Tibial artery (tissue), 4 donors: ENCODE data around the gene MYO6.

Source experiments
- DNase-seq, 2 donors: peaks; one replicate each; pipeline ENCODE4 v3.0.0-alpha.2; 2019
- H3K27ac ChIP-seq, 2 donors: fragments of 200-600 bp; sonication (generic) in 1 of 2; 1 replicate in 1 of 2; 2 replicates in 1 of 2; pipeline ENCODE4 v1.5.1; 2018 to 2019; ENCODE audit warnings: mild to moderate bottlenecking in 1 of 2
- H3K27me3 ChIP-seq, 2 donors: fragments of 200-600 bp; sonication (generic) in 1 of 2; one replicate each; pipeline versions ENCODE4 v1.5.1 to v1.6.0; 2016 to 2019
- H3K36me3 ChIP-seq, 3 donors: fragments of 200-600 bp; sonication (generic) in 2 of 3; one replicate each; pipeline ENCODE4 v1.5.1; 2016 to 2019; ENCODE audit warnings: mild to moderate bottlenecking in 2 of 3
- H3K4me1 ChIP-seq, 4 donors: fragments of 200-600 bp; sonication (generic) in 2 of 4; 1 replicate in 3 of 4; 2 replicates in 1 of 4; pipeline ENCODE4 v1.5.1; 2016 to 2019
- H3K4me3 ChIP-seq, 2 donors: fragments of 200-600 bp; sonication (generic) in 1 of 2; 1 replicate in 1 of 2; 2 replicates in 1 of 2; pipeline ENCODE4 v1.5.1; 2018 to 2019; ENCODE audit warnings: mild to moderate bottlenecking in 2 of 2
- H3K9me3 ChIP-seq, 3 donors: fragments of 200-600 bp; sonication (generic) in 1 of 3; one replicate each; pipeline ENCODE4 v1.5.1; 2016 to 2019
- CTCF ChIP-seq, 2 experiments: fragments of 200-600 bp in 1 of 2; fragments of 450-650 bp in 1 of 2; IDR thresholded peaks; one replicate each; pipeline ENCODE4 v1.5.1; 2017 to 2019; ENCODE audit warnings: antibody characterized with exemption in 2 of 2, mild to moderate bottlenecking in 1 of 2, moderate library complexity in 1 of 2
- intact Hi-C: fragments of 100-400 bp; cut with DNase I; formaldehyde crosslinking; loops from one replicate; pipeline ENCODE4 v1.15.0; 2023; ENCODE audit warnings: low total_unique reads

Gene MYO6

GRCh38 chr6:75770844-75771243 lies 21.8 kb downstream of the MYO6 start:
- H3K36me3 ChIP-seq: no peaks in the 10 kb centered on the region
- TF ChIP-seq CTCF (IDR thresholded peaks at IDR 0.05): no peak
- no peaks in the 10 kb centered on the region for H3K27me3 ChIP-seq
- H3K27ac ChIP-seq: no peak overlapping the region
- no peak for DNase-seq
- no peaks in the 10 kb centered on the region for H3K9me3 ChIP-seq
- H3K4me1 ChIP-seq: peaks cover 0 to 4% (median 0%) of the 10 kb centered on the region in 4 donors
- H3K4me3 ChIP-seq: no peak overlapping the region
- intact Hi-C loops: no loop called here

DNA sequence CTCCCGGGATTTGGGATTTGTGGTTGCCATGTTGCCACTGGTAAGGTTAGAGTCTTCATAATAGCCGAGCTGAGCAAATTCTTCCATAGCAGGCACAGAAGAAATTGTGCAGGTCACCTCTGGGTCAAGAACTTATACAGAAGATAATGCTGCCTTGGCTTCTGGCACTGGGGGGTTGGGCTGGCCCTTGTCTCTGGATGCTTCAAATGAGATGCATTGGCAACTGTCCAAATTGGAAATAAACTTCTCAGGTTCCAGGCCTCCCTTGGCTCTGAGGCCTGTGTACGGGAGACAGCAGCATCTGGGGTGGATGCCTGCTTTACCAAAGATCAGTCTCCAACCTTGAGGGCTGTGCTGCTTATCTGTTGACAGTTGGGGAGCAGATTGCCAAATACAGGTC lies 26.2 kb downstream of the MYO6 start:
- Histone ChIP-seq H3K9me3 (no peaks in the 10 kb centered on the region), H3K27ac (no peak overlapping the region), H3K36me3 (no peaks in the 10 kb centered on the region), H3K4me1 (peaks cover 0 to 4% (median 0%) of the 10 kb centered on the region in 4 donors), H3K27me3 (no peaks in the 10 kb centered on the region), H3K4me3 (no peak overlapping the region)
- DNase-seq: no peak
- intact Hi-C loops: no loop called here
- no peak for TF ChIP-seq CTCF (IDR thresholded peaks at IDR 0.05)

DNA sequence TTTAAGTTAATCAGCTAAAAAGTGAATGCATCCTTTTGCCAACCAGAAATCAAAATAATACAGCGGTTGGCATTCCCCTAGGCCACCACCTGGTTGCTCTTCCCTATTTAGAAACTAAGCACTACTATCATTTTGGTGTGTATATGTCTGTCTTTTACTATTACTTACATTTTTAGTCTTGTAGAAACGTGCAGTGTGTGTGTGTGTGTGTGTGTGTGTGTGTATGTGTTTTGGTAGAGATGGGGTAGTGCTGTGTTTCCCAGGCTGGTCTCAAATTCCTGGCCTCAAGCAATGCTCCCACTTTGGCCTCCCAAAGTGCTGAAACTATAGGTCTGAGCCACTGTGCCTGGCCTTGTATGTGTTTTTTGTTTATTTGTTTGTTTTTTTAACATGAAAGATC lies 27.4 kb downstream of the MYO6 start:
- no peaks in the 10 kb centered on the region for H3K9me3 ChIP-seq
- H3K36me3 ChIP-seq: no peaks in the 10 kb centered on the region
- no peak overlapping the region for H3K4me3 ChIP-seq
- no peak for DNase-seq
- TF ChIP-seq CTCF (IDR thresholded peaks at IDR 0.05): no peak
- H3K27ac ChIP-seq: no peak overlapping the region
- no peaks in the 10 kb centered on the region for H3K27me3 ChIP-seq
- H3K4me1 ChIP-seq: peaks cover 0 to 4% (median 0%) of the 10 kb centered on the region in 4 donors
- intact Hi-C loops: no loop called here

GRCh38 chr6:75778757-75779156 lies 29.7 kb downstream of the MYO6 start:
- H3K4me1 ChIP-seq: peaks cover 0 to 4% (median 0%) of the 10 kb centered on the region in 4 donors
- no peak for DNase-seq
- H3K27ac ChIP-seq: no peak overlapping the region
- TF ChIP-seq CTCF (IDR thresholded peaks at IDR 0.05): no peak
- no peaks in the 10 kb centered on the region for H3K27me3 ChIP-seq
- H3K9me3 ChIP-seq: no peaks in the 10 kb centered on the region
- intact Hi-C loops: no loop called here
- H3K4me3 ChIP-seq: no peak overlapping the region
- H3K36me3 ChIP-seq: no peaks in the 10 kb centered on the region

- DNase-seq: no peak
- Histone ChIP-seq H3K27ac (no peak overlapping the region), H3K4me3 (no peak overlapping the region), H3K9me3 (no peaks in the 10 kb centered on the region), H3K36me3 (no peaks in the 10 kb centered on the region), H3K27me3 (no peaks in the 10 kb centered on the region), H3K4me1 (no peaks in the 10 kb centered on the region)
- intact Hi-C loops: no loop called here
- TF ChIP-seq CTCF (IDR thresholded peaks at IDR 0.05): no peak
Observed at GRCh38 chr6:75786152-75786551, 37.1 kb downstream of the MYO6 start.

- no peak for DNase-seq
- Histone ChIP-seq H3K4me3 (no peak overlapping the region), H3K27me3 (no peaks in the 10 kb centered on the region), H3K27ac (no peak overlapping the region), H3K9me3 (no peaks in the 10 kb centered on the region), H3K4me1 (peaks cover 0 to 7% (median 3%) of the 10 kb centered on the region in 4 donors), H3K36me3 (no peaks in the 10 kb centered on the region)
- intact Hi-C loops: no loop called here
- no peak for TF ChIP-seq CTCF (IDR thresholded peaks at IDR 0.05)
Observed at GRCh38 chr6:75788894-75789293, 39.9 kb downstream of the MYO6 start.
